ENCODE data around the gene NUTM1. TPM values are rescaled to one million over a fixed set of nuclear protein-coding genes. Genes with fewer than 3 reads are reported as not detected.

The NUTM1 gene
- total RNA-seq, 1 donor from 2014 or later, result not detected

GRCh38 chr15:34334672-34335071 is 8.4 kb upstream of the NUTM1 start:
- no peak for DNase-seq (ENCODE audit: low spot score in 2 of 2)
- Histone ChIP-seq H3K4me3 (peak overlapping the region; percentile 71 to 99), H3K27me3 (no peaks in the 10 kb centered on the region), H3K9me3 (no peaks in the 10 kb centered on the region), H3K36me3 (no peaks in the 10 kb centered on the region), H3K4me1 (peaks cover 7 to 18% of the 10 kb centered on the region in 2 donors), H3K27ac (peak overlapping the region; percentile 74 to 90)
- no peak for TF ChIP-seq CTCF (IDR thresholded peaks at IDR 0.05)
- intact Hi-C loops (cut with DNase I), result loop anchor here (2.0 to 5.0 kb wide), 2 partner anchors 38 to 253 kb away; no protein-coding TSS in a partner anchor

GRCh38 chr15:34335176-34336032 is 7.7 kb upstream of the NUTM1 start:
- Histone ChIP-seq H3K27me3 (no peaks in the 10 kb centered on the region), H3K9me3 (no peaks in the 10 kb centered on the region), H3K27ac (peak overlapping the region; percentile 74 to 90), H3K36me3 (peaks cover under 1 to 3% of the 10 kb centered on the region in 2 donors), H3K4me1 (peaks cover 7 to 18% of the 10 kb centered on the region in 2 donors), H3K4me3 (peak overlapping the region; percentile 71 to 99)
- intact Hi-C loops (cut with DNase I), result loop anchor here (2.0 to 5.0 kb wide), 3 partner anchors 15 to 252 kb away; no protein-coding TSS in a partner anchor
- no peak for DNase-seq (ENCODE audit: low spot score in 2 of 2)
- TF ChIP-seq CTCF (IDR thresholded peaks at IDR 0.05), result no peak

DNA sequence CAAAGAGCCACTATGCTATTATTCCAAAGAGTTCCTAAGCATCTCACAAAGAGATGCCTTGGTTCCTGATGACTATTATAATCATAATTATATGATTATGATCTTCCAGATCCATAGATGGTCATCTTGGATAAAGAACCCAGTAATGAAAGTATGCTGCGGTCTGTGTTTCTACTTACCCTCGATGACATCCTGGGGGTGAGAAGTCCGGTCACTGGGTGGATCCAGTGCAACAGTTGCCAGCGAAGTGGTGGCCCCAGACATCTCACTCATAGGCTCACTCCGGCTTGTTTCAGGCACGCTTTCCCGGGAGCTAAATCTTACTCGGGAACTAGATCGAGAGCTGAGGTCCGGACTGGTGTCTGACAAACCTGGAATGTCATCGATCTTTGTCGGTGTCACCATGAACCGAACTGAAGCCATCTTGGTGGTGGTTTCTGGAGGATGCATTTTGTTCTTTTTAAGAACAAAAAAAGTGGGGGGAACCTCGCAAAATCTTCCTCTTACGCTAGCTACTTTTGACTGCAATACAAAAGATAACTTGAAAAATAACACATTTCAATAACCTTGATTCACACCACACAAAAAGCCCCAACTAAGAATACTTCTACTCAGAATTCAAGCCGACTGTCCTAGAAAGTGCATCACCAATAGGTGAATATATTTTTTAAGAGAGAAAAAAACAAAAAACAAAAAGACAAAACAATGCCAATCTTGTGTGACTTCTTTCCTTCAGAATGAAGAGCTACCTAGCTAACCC is 6.7 kb upstream of the NUTM1 start:
- peaks cover 7 to 18% of the 10 kb centered on the region in 2 donors for H3K4me1 ChIP-seq
- H3K4me3 ChIP-seq, result peak overlapping the region; percentile 71 to 99
- no peaks in the 10 kb centered on the region for H3K27me3 ChIP-seq
- DNase-seq (ENCODE audit: low spot score in 2 of 2), result no peak
- no peaks in the 10 kb centered on the region for H3K9me3 ChIP-seq
- TF ChIP-seq CTCF (IDR thresholded peaks at IDR 0.05), result no peak
- H3K27ac ChIP-seq, result peak overlapping the region; percentile 74 to 90
- H3K36me3 ChIP-seq, result peaks cover 3 to 8% of the 10 kb centered on the region in 2 donors
- intact Hi-C loops (cut with DNase I), result loop anchor here (2.0 to 5.0 kb wide), 2 partner anchors 16 to 251 kb away; no protein-coding TSS in a partner anchor

DNA sequence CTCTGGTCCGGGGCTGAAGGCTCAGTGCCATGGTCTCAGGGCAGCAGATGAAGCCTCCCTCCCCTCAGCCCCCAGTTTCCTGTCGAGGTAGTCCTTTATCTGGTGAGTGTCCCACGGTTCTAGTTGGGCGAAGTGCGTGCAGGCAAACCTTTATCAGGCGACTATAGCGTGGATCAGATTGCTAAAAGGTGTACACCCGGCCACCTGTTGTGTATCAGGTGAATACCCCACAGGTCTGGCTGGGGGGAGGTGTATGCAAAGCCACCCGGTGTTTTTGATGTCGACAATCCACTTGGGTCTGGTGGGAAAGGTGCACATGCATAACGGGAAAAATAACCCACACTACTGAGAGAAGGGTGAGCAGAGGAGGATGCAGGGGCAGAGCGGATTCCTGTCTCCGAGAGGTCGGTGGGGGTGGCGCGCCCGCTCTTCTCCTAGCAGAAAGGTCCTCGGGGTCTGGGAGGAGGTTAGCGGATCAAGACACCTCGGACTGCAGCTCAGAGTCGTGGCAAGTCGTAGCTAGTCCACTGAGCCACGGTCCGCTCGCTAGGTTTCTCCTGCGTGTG is 6.0 kb upstream of the NUTM1 start:
- Histone ChIP-seq H3K27me3 (no peaks in the 10 kb centered on the region), H3K4me3 (peak overlapping the region; percentile 71 to 99), H3K9me3 (no peaks in the 10 kb centered on the region), H3K27ac (peak overlapping the region; percentile 74 to 90), H3K4me1 (peaks cover 10 to 25% of the 10 kb centered on the region in 2 donors), H3K36me3 (peaks cover 3 to 8% of the 10 kb centered on the region in 2 donors)
- intact Hi-C loops (cut with DNase I), result loop anchor here (2.0 to 5.0 kb wide), 2 partner anchors 16 to 250 kb away; no protein-coding TSS in a partner anchor
- DNase-seq (ENCODE audit: low spot score in 2 of 2), result no peak
- no peak for TF ChIP-seq CTCF (IDR thresholded peaks at IDR 0.05)

Measured in ascending aorta (tissue), 2 donors.